Astrocyte (in vitro differentiated cells and primary cell): ENCODE data around the gene GGA2. TPM values are rescaled to one million over a fixed set of nuclear protein-coding genes. Genes with fewer than 3 reads are reported as not detected.
A peak's percentile ranks its signal among the peaks of the same experiment; 100 is the strongest.
"Not testable (repeated sequence)": the region's sequence is repeated elsewhere in the genome, so short reads cannot be mapped to it uniquely, and the experiment has no call there.

Source experiments
- DNase-seq: peaks from one replicate; pipeline ENCODE4 v3.0.0-alpha.2; 2010; ENCODE audit warnings: low read depth
- FAIRE-seq: peaks from 2 replicates; lab custom pipeline; 2011; peaks lifted over from hg19 to GRCh38; lab: Jason Lieb, UNC
- H2AFZ ChIP-seq: 2 replicates; pipeline ENCODE4 v1.6.0; 2012; ENCODE audit warnings: low read depth, low read length, inconsistent platforms
- H3K27ac ChIP-seq: 2 replicates; pipeline ENCODE4 v1.5.1; 2011; ENCODE audit warnings: low read depth, low read length, inconsistent platforms
- H3K27me3 ChIP-seq: 2 replicates; pipeline ENCODE4 v1.6.0; 2011; ENCODE audit warnings: low read length, inconsistent platforms; ENCODE audit not compliant: insufficient read depth
- H3K36me3 ChIP-seq: 2 replicates; pipeline ENCODE4 v1.5.1; 2011; ENCODE audit warnings: low read length, inconsistent platforms; ENCODE audit not compliant: insufficient read depth
- H3K4me1 ChIP-seq: 2 replicates; pipeline ENCODE4 v1.5.1; 2011; ENCODE audit warnings: low read length, inconsistent platforms; ENCODE audit not compliant: insufficient read depth
- H3K4me2 ChIP-seq: 2 replicates; pipeline ENCODE4 v1.6.0; 2012; ENCODE audit warnings: low read length, inconsistent platforms
- H3K4me3 ChIP-seq: 2 replicates; pipeline ENCODE4 v1.5.1; 2011; ENCODE audit warnings: low read depth, mild to moderate bottlenecking, low read length, inconsistent platforms; ENCODE audit not compliant: insufficient read depth
- H3K79me2 ChIP-seq: 2 replicates; pipeline ENCODE4 v1.6.0; 2012; ENCODE audit warnings: mild to moderate bottlenecking, low read length, inconsistent platforms; ENCODE audit not compliant: insufficient read depth
- H3K9ac ChIP-seq: 2 replicates; pipeline ENCODE4 v1.6.0; 2012; ENCODE audit warnings: mild to moderate bottlenecking, low read length, inconsistent platforms
- H3K9me3 ChIP-seq: 2 replicates; pipeline ENCODE4 v1.5.1; 2012; ENCODE audit warnings: low read depth, mild to moderate bottlenecking, low read length, inconsistent platforms; ENCODE audit not compliant: insufficient read depth
- H4K20me1 ChIP-seq: 2 replicates; pipeline ENCODE4 v1.6.0; 2012; ENCODE audit warnings: low read length, inconsistent platforms; ENCODE audit not compliant: insufficient read depth
- H3K27ac Mint-ChIP-seq: one replicate; pipeline ENCODE4 v1.8.0; 2021; ENCODE audit warnings: mild to moderate bottlenecking, mixed read lengths; ENCODE audit not compliant: unreplicated experiment
- H3K27me3 Mint-ChIP-seq: one replicate; pipeline ENCODE4 v1.8.0; 2021; ENCODE audit warnings: low read depth, mixed read lengths; ENCODE audit not compliant: unreplicated experiment
- H3K36me3 Mint-ChIP-seq: one replicate; pipeline ENCODE4 v1.8.0; 2021; ENCODE audit warnings: low read depth, mixed read lengths; ENCODE audit not compliant: unreplicated experiment
- H3K4me1 Mint-ChIP-seq: one replicate; pipeline ENCODE4 v1.8.0; 2021; ENCODE audit warnings: low read depth, mixed read lengths; ENCODE audit not compliant: unreplicated experiment
- H3K4me3 Mint-ChIP-seq: one replicate; pipeline ENCODE4 v1.8.0; 2021; ENCODE audit warnings: mild to moderate bottlenecking, moderate library complexity, mixed read lengths; ENCODE audit not compliant: unreplicated experiment
- H3K9me3 Mint-ChIP-seq: one replicate; pipeline ENCODE4 v1.8.0; 2021; ENCODE audit warnings: mild to moderate bottlenecking, mixed read lengths; ENCODE audit not compliant: unreplicated experiment
- EZH2 ChIP-seq: IDR thresholded peaks from 2 replicates; pipeline ENCODE4 v1.6.1; 2012; ENCODE audit warnings: mild to moderate bottlenecking, low read length, inconsistent platforms; ENCODE audit not compliant: insufficient read depth
- total RNA-seq: library from RNA; stranded (reverse); gene quantifications from 2 replicates; pipeline ENCODE4 v1.2.1, GENCODE V29; 2021
- TF ChIP-seq, protein P1 (sequence below): IDR thresholded peaks from 2 replicates; pipeline ENCODE4 v1.5.1; 2011; ENCODE audit warnings: low read depth, mild to moderate bottlenecking, inconsistent platforms, low read length, moderate library complexity; ENCODE audit not compliant: insufficient read depth

The GGA2 gene
- total RNA-seq, 1 donor from 2014 or later = 84.0 TPM

DNA sequence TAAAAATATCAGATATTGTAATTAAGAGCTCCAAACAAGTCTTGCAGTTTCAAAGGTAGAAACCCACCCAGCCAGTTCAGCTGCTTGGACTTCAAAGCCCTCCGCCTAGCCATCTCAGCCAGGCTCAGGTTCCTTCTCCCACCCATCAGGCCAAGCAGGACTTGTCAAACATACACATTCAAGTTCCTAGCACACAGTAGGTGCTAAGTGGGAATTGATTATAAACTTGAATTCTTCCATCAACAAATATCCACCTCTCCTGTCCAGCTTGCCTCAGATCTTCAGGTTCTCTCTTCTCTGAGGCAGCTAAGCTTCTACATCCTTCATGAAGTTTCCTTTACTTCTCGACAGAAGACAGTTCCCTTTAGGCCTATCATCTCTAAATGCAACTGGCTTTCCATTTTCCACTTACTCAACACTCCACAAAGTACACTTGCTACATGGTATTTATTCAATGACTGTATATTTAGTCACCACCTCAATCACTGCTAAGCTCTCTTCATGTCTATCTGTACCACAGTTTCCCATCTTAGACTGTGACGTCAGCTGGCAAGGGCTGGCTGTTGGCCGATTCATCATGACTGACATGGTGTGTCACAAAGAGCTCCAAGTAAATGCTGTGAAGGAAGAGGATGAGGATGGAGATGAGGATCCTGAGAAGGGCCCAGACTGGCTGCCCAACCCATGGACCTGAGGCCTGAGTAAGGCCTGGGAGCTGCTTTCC, 44.0 kb downstream of the GGA2 start:
- Histone ChIP-seq H4K20me1 (peaks cover 4% of the 10 kb centered on the region), H3K4me3 (no peak overlapping the region), H3K27me3 (no peaks in the 10 kb centered on the region), H3K36me3 (peaks cover 17% of the 10 kb centered on the region), H3K9me3 (no peaks in the 10 kb centered on the region), H3K4me1 (peaks cover 16% of the 10 kb centered on the region), H3K9ac (no peak overlapping the region), H2AFZ (no peak overlapping the region), H3K79me2 (no peaks in the 10 kb centered on the region), H3K27ac (peak overlapping the region; percentile 45), H3K4me2 (peak overlapping the region; percentile 9)
- FAIRE-seq = peak; percentile 60
- Mint-ChIP-seq H3K9me3 (no peaks in the 10 kb centered on the region), H3K36me3 (peaks cover 25% of the 10 kb centered on the region), H3K4me1 (peaks cover 11% of the 10 kb centered on the region), H3K27ac (no peak overlapping the region), H3K27me3 (no peaks in the 10 kb centered on the region), H3K4me3 (no peak overlapping the region)
- TF ChIP-seq EZH2 = no peak
- TF ChIP-seq, protein P1, sequence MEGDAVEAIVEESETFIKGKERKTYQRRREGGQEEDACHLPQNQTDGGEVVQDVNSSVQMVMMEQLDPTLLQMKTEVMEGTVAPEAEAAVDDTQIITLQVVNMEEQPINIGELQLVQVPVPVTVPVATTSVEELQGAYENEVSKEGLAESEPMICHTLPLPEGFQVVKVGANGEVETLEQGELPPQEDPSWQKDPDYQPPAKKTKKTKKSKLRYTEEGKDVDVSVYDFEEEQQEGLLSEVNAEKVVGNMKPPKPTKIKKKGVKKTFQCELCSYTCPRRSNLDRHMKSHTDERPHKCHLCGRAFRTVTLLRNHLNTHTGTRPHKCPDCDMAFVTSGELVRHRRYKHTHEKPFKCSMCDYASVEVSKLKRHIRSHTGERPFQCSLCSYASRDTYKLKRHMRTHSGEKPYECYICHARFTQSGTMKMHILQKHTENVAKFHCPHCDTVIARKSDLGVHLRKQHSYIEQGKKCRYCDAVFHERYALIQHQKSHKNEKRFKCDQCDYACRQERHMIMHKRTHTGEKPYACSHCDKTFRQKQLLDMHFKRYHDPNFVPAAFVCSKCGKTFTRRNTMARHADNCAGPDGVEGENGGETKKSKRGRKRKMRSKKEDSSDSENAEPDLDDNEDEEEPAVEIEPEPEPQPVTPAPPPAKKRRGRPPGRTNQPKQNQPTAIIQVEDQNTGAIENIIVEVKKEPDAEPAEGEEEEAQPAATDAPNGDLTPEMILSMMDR = no peak
- DNase-seq = peak; percentile 77

DNA sequence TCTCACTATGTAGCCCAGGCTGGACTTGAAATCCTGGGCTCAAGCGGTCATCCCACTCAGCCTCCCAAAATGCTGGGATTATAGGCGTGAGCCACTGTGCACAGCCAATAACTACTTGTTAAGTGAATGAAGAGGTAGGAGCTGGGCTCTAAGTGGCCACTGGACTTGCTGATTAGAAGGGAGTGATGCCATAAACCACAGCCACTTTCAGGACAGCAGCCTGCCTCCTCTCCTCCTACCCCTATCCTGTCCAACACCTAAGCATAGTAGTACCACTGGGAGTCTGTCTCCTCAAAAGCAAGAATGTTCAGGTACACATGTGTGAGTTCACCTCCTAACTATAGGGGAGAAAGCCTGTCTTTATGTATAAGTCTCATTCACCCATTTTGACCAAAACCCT, 45.1 kb downstream of the GGA2 start:
- no peaks in the 10 kb centered on the region for H3K9me3 Mint-ChIP-seq
- Histone ChIP-seq H3K4me3 (no peak overlapping the region), H3K27me3 (no peaks in the 10 kb centered on the region), H3K4me2 (no peak overlapping the region), H2AFZ (no peak overlapping the region), H3K9me3 (no peaks in the 10 kb centered on the region), H4K20me1 (peaks cover 4% of the 10 kb centered on the region), H3K4me1 (peaks cover 16% of the 10 kb centered on the region), H3K27ac (no peak overlapping the region), H3K36me3 (peaks cover 17% of the 10 kb centered on the region), H3K9ac (no peak overlapping the region), H3K79me2 (no peaks in the 10 kb centered on the region)
- FAIRE-seq (no peak), DNase-seq (no peak)
- TF ChIP-seq, protein P1 = no peak
- no peak for TF ChIP-seq EZH2
- H3K4me1 Mint-ChIP-seq = peaks cover 10% of the 10 kb centered on the region
- no peaks in the 10 kb centered on the region for H3K27me3 Mint-ChIP-seq
- no peak overlapping the region for H3K4me3 Mint-ChIP-seq
- H3K27ac Mint-ChIP-seq = no peak overlapping the region
- peaks cover 24% of the 10 kb centered on the region for H3K36me3 Mint-ChIP-seq

DNA sequence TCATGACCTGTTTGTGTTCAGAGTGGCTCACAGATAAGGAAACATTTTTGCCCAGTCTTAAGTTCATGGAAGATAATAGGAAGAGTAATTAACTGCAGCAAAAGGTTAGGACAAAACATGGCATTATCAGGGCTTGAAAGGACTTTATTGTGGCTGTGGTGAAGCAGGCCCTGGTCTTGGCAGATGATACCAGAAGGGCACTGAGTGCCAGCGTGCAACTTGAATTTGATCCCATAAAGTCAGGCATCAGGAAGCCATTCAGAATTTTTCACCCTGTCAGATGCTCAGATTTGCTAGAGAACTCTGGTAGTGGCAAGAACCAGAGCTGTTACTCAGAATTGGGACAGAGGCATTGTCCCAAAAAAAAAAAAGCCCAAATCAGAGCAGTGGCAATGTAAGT, 46.1 kb downstream of the GGA2 start:
- Histone ChIP-seq H3K27ac (no peak overlapping the region), H3K36me3 (peaks cover 11% of the 10 kb centered on the region), H3K4me2 (no peak overlapping the region), H3K9me3 (no peaks in the 10 kb centered on the region), H3K4me1 (peaks cover 9% of the 10 kb centered on the region), H2AFZ (no peak overlapping the region), H3K9ac (no peak overlapping the region), H3K4me3 (no peak overlapping the region), H3K79me2 (no peaks in the 10 kb centered on the region), H4K20me1 (peaks cover 4% of the 10 kb centered on the region), H3K27me3 (no peaks in the 10 kb centered on the region)
- no peaks in the 10 kb centered on the region for H3K9me3 Mint-ChIP-seq
- FAIRE-seq = no peak
- TF ChIP-seq, protein P1 = no peak
- no peak for TF ChIP-seq EZH2
- no peak overlapping the region for H3K27ac Mint-ChIP-seq
- H3K4me3 Mint-ChIP-seq = no peak overlapping the region
- H3K4me1 Mint-ChIP-seq = peaks cover 3% of the 10 kb centered on the region
- DNase-seq = no peak
- H3K27me3 Mint-ChIP-seq = no peaks in the 10 kb centered on the region
- H3K36me3 Mint-ChIP-seq = peaks cover 18% of the 10 kb centered on the region

DNA sequence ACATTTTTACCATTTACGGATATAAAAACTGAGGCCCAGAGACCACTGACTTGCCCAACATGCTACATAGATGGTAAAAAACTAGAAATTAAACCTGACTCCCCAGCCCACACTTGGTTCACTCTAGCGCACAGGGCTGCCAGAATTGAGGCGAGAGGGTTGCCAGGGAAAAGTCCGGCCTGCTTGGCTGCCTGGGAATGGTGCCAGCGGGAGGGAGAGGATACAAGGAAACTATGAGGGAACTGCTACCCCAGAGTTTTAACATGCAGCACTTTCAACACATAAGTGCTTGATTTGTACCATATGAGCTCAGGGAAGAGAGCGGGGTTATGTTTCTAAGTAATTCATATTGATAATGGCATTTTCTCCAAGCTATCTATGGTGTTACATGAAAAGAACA, 47.3 kb downstream of the GGA2 start:
- not testable (repeated sequence) for H3K4me2 ChIP-seq, H3K9me3 Mint-ChIP-seq, H2AFZ ChIP-seq, H3K4me3 Mint-ChIP-seq, H3K27ac ChIP-seq, H3K27me3 Mint-ChIP-seq, H4K20me1 ChIP-seq, FAIRE-seq, H3K79me2 ChIP-seq, H3K36me3 ChIP-seq, H3K9ac ChIP-seq, H3K9me3 ChIP-seq, H3K27me3 ChIP-seq, H3K4me1 ChIP-seq, H3K4me1 Mint-ChIP-seq, H3K4me3 ChIP-seq, H3K27ac Mint-ChIP-seq
- H3K36me3 Mint-ChIP-seq = peaks cover 13% of the 10 kb centered on the region
- peak; percentile 62 for DNase-seq
